NCI-H1092 treated with DMSO at 0.1 percent for 48 hours (cell line): ENCODE data around the gene SYNPO.

ENCODE experiments used
- DNase-seq: peaks from one replicate; lab custom pipeline; 2025; lab: John Stamatoyannopoulos, UW

The SYNPO gene

DNA sequence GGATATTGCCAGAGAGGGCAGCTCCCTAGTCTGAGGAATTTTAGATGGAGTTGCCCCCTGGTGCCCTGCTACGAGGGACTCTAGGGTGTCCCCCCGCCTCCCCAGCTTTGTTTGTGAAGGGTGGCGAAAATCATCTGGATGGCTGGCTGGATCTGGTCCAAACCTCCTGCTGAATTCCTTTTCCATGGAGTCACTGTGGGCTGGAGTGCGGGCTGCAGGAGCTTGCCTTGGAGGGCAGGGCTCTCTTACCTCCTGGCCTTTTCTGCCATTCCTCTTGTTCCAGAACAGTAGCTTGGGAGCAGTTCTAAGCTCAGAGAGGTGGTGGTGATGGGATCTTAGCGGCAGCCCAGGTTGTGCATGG lies 2.1 kb downstream of the SYNPO start:
- no peak for DNase-seq

DNA sequence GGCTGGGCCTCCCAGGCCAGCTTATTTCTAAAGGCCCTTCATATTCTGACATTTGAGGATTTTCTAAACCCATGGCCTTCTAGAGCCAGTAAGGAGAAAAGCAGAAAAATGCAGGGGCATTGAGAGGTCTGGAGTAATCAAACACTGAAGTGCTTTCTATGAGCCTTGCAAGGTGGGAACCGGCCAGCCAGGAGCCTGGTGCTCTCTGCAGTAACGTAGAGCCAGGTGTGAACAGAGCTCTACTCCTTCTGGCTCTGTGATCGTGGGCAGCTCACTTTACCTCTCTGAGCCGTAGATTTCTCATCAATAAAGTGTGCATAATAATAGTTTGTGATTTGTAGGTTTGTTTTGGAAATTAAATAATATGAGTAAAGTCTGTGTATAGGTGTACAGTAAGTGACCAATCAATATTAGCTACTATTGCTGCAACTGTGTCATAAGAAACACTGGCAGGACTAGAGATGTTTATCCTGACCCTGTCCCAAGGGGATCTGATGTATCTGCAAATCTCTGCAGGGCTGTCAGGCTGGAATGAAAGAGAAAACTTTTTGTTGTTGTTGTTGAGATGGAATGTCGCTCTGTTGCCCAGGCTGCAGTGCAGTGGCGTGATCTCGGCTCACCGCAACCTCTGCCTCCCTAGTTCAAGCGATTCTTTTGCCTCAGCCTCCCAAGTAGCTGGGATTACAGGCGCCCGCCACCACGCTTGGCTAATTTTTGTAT lies 2.7 kb downstream of the SYNPO start:
- DNase-seq, result no peak

DNA sequence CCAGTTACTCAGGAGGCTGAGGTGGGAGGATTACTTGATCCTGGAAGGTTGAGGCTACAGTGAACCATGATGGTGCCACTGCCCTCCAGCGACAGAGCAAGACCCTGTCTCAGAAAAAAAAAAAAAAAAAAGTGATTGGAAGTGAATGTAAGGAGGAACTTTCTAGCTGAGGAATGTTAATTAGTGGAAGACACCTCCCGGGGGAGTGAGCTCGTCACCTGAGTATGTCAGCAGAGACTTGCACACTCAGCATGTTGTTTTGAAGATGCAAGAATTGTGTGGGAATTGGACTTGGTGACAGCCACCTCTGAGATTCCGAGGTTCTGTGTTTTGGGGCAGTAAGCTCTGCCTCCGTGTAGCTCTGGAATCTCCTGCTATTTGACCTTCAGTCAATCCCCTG lies 3.6 kb downstream of the SYNPO start:
- DNase-seq, result no peak

DNA sequence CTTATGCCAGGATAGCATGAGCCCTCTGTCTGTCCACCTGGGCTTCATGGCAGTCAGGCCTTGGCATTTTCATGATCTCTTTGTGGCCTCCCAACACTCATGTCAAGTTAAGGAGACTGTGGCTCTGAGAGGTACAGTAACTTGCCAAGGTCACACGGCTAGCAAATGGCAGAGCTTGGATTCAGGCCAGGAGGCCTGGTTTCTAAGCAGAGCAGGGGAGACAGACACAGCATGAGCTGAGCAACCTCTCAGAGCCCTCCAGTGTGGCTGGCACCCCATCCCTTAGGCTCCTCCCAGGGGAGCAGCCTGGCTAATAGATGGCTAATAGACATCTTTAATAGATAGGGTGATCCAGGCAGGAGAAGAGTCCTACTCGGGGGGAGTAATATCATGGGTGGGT lies 4.1 kb downstream of the SYNPO start:
- DNase-seq, result no peak

DNA sequence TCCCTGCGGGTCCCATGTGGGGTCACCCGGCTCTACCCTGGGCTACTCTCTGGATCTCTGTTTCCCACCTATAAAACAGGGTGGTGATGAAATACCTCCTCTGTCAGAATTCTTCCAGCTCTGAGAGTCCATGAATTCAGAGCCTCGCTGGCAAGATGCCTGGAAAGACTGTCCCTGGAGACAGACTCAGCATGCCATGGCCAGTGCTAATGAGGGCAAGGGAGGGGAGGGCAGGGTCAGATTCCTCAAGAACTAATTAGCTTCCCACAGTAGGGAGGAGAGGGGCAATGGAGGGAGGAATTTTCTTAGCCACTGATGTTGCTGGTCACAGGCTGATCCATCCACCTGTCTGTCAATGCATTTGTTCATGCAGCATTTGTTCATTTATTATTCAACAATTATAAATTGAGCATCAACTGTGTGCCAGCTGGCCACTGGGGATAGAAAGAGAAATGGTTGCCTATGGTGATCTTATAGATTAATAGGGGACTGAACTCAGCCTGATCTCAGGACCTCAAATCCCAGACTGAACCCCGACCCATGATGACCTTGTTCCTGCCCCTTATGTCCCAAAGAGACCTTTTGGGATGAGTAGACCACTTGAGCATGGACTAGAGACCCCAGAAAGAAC lies 4.7 kb downstream of the SYNPO start:
- DNase-seq, result peak; percentile 2

DNA sequence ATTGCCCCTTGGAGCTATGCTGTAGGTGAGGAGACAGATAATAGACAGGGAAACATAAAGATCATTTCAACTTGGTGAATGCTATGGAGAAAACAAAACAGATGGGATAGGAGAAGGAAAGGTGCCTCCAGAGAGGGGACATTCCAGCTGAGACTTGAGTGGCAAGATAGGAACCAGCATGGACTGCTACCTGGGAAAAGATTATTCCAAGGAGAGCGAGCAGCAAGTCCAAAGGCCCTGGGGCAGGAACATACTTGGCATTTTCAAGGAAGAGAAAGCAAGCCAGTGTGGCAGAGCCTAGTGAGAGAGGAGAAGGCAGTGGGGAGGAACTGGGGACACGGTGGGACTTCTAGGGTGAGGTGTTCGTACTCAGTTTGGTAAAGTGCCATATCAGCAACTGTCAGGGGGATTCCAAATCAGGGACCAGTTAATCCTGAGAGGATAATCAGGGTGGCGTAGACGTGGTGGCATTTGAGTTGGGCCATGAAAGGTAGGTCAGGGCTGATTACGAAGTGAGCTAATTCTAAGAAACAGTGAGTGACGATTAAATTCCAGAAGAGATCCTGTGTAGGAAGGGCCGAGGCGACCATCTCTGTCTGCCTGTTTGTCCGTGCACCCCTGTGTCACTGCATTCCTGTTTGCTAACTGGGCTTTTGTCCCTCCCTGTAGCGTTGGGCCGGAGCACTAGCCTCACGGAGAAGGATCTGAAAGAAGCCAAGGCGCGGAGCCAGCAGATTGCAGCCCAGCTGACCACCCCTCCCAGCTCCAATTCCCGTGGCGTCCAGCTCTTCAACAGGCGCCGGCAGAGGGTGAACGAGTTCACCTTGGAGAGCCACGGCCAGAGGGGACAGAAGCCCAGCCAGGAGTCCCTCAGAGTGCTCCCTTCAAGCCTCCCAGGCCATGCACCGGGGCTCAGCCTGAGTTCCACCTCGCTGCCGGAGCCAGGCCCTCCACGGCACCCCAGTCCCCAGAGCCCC lies 7.1 kb downstream of the SYNPO start:
- DNase-seq, result no peak

DNA sequence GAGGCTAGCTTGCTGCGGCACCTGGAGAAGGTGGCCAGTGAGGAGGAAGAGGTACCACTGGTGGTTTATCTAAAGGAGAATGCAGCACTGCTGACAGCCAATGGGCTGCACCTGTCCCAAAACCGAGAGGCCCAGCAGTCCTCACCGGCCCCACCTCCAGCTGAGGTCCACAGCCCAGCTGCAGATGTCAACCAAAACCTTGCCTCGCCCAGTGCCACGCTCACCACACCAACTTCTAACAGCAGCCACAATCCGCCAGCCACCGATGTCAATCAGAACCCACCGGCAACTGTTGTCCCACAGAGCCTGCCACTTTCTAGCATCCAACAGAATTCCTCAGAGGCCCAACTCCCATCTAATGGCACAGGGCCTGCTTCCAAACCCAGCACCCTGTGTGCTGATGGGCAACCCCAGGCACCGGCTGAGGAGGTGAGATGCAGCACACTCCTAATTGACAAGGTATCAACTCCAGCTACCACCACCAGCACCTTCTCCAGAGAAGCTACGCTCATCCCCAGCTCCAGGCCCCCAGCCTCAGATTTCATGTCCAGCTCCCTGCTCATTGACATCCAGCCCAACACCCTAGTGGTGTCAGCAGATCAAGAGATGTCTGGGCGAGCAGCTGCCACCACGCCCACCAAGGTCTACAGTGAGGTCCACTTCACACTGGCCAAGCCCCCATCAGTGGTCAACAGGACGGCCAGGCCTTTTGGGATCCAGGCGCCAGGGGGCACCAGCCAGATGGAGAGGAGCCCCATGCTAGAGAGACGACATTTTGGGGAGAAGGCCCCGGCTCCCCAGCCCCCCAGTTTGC lies 8.0 kb downstream of the SYNPO start:
- no peak for DNase-seq

DNA sequence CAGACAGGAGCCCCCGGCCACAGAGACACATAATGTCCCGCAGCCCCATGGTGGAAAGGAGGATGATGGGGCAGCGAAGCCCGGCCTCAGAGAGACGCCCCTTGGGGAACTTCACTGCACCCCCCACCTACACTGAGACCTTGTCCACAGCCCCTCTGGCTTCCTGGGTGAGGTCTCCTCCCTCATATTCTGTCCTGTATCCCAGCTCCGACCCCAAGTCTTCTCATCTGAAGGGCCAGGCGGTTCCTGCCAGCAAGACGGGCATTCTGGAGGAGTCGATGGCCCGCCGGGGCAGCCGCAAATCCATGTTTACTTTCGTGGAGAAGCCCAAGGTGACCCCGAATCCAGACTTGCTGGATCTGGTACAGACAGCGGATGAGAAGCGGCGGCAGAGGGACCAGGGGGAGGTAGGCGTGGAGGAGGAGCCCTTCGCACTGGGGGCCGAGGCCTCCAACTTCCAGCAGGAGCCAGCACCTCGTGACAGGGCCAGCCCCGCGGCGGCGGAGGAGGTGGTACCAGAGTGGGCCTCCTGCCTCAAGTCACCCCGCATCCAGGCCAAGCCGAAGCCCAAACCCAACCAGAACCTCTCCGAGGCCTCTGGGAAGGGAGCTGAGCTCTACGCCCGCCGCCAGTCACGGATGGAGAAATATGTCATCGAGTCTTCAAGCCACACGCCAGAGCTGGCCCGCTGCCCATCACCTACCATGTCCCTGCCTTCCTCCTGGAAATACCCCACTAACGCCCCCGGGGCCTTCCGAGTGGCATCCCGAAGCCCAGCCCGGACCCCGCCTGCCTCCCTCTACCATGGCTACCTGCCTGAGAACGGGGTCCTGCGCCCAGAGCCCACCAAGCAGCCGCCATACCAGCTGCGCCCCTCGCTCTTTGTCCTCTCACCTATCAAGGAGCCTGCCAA lies 8.9 kb downstream of the SYNPO start:
- no peak for DNase-seq

DNA sequence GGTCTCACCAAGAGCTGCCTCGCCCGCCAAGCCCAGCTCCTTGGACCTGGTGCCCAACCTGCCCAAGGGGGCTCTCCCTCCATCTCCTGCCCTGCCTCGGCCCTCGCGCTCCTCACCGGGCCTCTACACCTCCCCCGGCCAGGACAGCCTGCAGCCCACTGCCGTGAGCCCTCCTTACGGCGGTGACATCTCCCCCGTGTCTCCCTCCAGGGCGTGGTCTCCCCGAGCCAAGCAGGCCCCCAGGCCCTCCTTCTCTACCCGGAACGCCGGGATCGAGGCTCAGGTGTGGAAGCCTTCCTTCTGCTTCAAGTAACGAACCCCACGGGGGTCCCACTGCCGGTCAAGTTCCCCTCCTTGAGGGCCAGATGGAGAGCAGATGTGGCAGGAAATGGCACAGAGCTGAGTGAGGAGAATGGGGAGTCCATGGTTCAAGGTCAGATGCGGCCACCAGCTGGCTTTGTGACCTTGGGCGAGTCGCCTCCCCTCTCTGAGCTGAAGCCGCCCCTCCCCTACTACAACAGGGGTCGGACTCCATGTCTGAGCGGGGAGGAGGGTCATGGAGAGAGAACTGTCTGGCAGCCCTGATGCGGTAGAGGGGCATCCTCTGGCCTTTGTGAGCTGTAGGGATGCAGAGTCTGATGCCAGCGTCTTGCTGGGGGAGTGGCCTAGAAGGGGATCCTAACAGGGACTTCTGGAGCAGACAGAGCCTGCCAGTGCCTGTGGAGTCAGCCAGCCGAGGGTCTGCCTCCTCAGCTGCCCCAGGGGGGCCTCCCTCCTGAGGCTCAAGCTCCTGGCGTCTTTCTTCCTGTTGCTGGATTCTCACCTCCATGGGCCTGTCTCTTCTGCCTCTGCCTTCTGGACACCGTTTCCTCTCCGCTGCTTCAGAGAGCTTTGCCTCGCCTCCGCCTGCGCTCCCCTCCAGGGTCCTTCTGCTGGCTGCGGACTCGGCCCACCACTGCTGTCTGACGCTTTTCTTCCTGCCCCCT lies 9.9 kb downstream of the SYNPO start:
- no peak for DNase-seq

DNA sequence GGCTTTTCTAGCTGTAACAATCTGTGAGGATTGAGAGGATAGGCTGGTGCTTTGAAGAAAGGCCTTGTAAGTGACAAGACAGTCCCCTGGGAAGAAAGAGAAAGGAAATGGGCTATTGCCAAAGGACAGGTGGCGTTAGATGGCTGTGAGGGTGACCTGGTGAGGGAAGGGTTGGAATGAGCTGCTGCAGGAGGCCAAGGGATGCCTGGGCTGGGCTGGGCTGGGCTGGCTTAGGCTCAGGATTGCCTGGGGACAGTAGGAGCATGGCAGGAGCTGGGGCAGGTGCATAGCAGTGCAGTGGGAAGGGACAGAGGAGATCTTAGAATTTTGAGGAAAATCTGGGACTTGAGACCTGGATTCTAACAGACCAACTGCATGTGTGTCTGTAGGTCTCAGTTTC lies 10.9 kb downstream of the SYNPO start:
- no peak for DNase-seq

DNA sequence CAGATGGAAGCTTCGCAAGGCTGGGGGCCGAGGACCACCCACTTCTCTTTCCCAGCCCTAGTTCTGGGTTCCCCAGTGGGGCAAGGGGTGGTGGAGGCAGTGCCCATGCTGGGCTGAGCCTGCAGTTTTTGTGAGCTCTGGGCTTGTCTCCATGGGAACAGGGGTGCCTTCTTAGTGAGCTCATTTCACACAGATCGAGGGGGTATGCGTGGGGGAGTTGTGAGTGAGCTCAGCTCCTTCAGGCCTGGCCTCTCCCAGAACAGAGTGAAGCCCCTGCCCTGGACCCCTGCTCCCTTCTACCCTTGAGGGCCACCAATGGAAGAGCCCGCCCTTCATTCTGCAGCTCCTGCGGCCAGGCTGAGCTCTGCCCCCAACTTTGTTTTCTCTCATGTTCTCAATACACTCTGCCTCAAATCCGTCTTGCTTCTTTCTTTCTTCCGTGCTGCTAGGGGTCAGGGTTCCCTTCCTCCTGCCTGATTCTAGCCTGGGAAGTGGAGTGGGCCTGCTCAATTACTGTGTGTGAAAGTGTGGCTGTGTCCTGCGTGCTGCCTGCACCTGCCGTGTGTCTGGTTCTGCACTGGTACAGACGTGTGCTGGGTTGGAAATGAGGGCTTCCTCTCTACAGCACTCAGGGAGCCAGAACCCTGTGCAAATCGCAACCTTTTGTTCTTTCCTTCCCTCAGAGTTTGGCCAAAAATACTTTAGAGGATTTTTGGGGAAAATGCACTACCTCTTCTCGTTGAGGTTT lies 11.6 kb downstream of the SYNPO start:
- no peak for DNase-seq

DNA sequence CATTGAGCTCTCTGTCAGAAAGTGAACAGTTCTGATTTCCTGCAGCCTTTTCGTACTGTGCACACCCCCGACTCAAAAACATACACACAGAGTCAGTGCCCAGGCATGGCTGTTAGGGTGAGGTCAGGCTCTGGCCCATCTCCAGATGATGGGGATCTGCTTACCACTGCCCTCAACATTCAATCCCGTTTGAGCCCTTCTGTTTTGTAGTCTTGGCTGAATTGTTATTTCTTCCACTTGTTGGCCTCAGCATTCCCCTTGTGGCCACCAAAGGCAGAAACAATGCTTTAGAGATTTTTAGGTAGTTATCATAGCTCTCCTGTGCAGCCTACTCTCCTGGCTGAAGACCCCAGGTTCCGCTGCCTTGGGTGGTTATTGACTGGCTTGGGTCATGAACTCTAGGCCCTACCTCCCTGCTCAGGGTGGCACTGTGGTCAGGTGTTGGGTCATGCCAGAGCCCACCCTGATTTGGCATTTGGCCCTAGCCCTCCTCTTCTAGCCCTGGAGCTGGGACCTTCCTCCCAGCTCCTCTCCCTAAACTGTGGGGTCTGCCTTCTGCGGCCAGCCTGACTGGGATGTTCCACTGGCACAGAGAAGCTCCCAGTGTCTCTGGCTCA lies 12.8 kb downstream of the SYNPO start:
- no peak for DNase-seq

DNA sequence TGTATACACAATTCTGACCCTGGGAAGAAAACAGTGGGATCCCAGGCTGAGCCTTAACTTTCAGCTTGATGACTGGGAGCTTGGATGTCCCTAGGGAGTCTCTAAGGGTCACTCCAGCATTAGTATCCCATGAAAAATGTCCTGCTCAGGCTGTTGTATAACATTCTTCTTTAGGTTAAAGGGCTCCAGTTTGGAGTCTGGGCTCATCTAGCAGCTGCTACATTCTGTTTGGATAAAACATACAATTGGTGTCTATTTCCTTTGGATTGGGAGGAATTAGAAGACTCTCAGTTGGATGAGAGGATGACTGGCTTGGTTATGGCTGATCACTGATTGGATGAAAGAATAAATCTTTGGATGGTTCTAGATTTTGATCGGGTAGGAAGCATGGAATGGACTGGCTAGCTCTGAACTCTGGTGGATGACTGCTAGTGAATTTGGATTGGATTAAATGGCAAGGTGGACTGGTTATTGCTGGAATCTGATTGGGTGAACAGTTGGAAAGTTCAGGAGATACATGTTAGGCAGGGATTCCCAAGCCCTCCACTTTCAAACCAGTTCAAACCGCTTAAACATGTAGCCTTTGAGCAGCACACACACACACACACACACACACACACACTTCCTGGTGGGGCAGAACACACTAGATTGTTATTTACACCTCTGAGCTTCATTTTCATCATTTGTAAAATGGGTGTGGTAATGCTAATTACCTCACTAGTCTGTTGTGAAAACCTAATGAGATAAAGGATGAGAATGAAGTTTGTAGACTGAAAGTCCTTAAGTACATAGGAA lies 13.5 kb downstream of the SYNPO start:
- DNase-seq, result no peak

DNA sequence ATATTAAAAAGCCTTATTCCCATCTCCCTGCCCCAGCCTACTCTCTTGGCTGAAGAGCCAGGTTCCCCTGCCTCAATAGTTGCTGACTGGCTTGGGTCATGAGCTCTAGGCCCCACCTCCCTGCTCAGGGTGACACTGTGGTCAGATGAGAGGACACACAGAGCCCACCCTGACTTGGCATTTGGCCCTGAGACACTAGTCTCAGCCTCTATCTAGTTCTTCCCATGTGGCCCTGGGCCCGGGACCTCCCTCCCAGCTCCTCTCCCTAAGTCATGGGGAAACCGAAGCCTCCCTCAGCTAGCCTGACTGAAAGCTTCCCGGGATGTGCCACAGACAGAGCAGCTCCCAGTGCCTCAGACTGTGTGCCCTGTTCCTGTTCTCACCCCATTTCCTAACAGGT lies 14.8 kb downstream of the SYNPO start:
- no peak for DNase-seq

DNA sequence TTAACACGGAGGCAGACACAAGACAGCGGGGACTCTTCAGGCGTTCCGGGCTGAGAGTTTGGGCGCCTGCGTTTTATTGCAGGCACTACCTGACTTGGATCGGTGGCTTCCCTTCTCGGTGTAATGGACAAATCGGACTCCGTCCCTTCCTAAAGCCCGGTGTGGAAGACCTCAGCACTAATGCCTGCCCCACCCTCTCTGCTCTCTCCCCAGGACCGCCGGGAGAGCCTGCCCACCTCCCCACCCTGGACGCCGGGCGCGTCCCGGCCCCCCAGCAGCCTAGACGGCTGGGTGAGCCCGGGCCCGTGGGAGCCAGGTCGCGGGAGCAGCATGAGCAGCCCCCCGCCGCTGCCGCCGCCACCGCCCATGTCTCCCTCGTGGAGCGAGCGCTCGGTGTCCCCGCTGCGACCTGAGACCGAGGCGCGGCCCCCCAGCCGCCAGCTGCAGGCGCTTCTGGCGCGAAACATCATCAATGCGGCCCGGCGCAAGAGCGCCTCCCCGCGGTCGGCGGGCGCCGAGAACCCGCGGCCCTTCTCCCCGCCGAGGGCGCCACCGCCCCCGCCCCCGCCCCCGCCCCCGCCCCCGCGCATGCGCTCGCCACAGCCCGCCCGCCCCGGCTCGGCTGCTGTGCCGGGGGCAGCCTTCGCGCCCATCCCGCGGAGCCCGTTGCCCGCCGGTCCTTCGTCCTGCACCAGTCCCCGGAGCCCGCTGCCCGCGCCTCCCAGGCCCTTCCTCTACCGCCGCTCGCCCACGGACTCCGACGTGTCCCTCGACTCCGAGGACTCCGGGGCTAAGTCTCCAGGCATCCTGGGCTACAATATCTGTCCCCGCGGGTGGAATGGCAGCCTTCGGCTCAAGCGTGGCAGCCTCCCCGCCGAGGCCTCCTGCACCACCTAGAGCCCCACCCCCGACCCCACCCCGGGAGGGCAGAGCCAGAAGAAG lies 16.0 kb downstream of the SYNPO start:
- peak; percentile 38 for DNase-seq

DNA sequence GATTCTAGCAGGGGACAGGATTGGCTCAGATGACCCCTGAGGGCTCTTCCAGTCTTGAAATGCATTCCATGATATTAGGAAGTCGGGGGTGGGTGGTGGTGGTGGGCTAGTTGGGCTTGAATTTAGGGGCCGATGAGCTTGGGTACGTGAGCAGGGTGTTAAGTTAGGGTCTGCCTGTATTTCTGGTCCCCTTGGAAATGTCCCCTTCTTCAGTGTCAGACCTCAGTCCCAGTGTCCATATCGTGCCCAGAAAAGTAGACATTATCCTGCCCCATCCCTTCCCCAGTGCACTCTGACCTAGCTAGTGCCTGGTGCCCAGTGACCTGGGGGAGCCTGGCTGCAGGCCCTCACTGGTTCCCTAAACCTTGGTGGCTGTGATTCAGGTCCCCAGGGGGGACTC lies 17.7 kb downstream of the SYNPO start:
- no peak for DNase-seq
